ENCODE data around the gene PRR9.

DNA sequence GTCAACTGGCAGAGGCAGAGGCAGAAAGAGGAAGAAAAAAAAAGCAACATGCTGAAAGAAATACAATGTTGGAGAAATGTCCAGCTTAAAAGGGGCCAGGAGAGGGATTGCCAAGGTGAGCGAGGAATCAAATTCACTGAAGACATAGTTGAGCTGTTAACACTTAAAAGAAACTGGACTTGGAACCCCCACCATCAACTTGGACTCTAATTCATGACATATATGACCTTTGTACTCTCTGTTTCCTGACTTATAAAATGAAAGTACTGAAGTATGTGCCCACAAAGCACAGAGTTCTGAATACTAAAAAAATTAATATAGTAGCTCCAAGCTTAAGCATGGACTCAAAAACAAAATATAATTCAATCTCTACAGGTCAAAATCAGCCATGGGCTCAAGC lies 16.1 kb downstream of the PRR9 start:
- TF ChIP-seq POLR2A (IDR thresholded peaks at IDR 0.05; ENCODE audit: low read length): no peak
- no peak for TF ChIP-seq GATA1 (IDR thresholded peaks at IDR 0.05; ENCODE audit: low read depth, low read length)

All from erythroblast (primary cell).